Ovary (tissue), 9 donors: ENCODE data around the gene TMEM126A. TPM values are rescaled to one million over a fixed set of nuclear protein-coding genes. Genes with fewer than 3 reads are reported as not detected.
"Not testable (repeated sequence)": the region's sequence is repeated elsewhere in the genome, so short reads cannot be mapped to it uniquely, and the experiment has no call there.

Experiments used
- DNase-seq, 5 donors: peaks; one replicate each; pipeline ENCODE4 v3.0.0-alpha.2; 2019 to 2020
- H3K27ac ChIP-seq, 2 donors: fragments of 200-600 bp; one replicate each; pipeline versions ENCODE4 v1.5.1 to v1.8.0; 2019 to 2022
- H3K27me3 ChIP-seq: fragments of 200-600 bp; one replicate; pipeline ENCODE4 v1.8.0; 2022
- H3K36me3 ChIP-seq: fragments of 200-600 bp; sonication (generic); one replicate; pipeline ENCODE4 v1.5.1; 2019
- H3K4me1 ChIP-seq: one replicate; pipeline ENCODE4 v1.8.1; 2013; ENCODE audit warnings: mild to moderate bottlenecking, moderate library complexity; ENCODE audit not compliant: insufficient read depth
- H3K4me3 ChIP-seq: fragments of 200-600 bp; sonication (generic); one replicate; pipeline ENCODE4 v1.5.1; 2017
- H3K9me3 ChIP-seq, 2 donors: fragments of 200-600 bp in 1 of 2; sonication (generic) in 1 of 2; one replicate each; pipeline versions ENCODE4 v1.5.1 to v1.8.1; 2013 to 2019; ENCODE audit warnings: mild to moderate bottlenecking in 1 of 2, moderate library complexity in 1 of 2
- EP300 ChIP-seq: sonication (generic); formaldehyde crosslinking; IDR thresholded peaks from one replicate; pipeline ENCODE4 v1.6.1; 2017; ENCODE audit warnings: antibody characterized with exemption
- POLR2A ChIP-seq: fragments of 450-650 bp; IDR thresholded peaks from one replicate; pipeline ENCODE4 v1.6.1; 2017; ENCODE audit warnings: antibody characterized with exemption, mild to moderate bottlenecking, moderate library complexity
- WGBS, 3 donors: extraction: QIAGEN DNeasy Blood & Tissue Kit in 1 of 3; methylation state at CpG; one replicate each; pipeline versions ENCODE4 v1.1.5 to v1.1.7; 2013 to 2017; 5-methylcytosine and 5-hydroxymethylcytosine counted together
- intact Hi-C, 4 donors: fragments of 100-400 bp; cut with DNase I; formaldehyde crosslinking; loops; one replicate each; pipeline versions ENCODE4 v1.11.0 to v1.15.1; 2022 to 2023
- polyA plus RNA-seq, 2 donors: library from polyadenylated mRNA; stranded (reverse); fragments of 200-250 nt in 1 of 2; fragments of 350-450 nt in 1 of 2; fragmentation: Illumina TruSeq in 1 of 2; extraction: RNeasy Lipid Tissue Mini Kit (QIAGEN cat#74804) in 1 of 2; gene quantifications; one replicate each; pipeline ENCODE4 v1.2.3, GENCODE V29; 2013 to 2014
- total RNA-seq, 7 donors: library from RNA; depleted of rRNA in 2 of 7; stranded (reverse); fragments of >200 nt in 2 of 7; fragmentation: NEBNext Ultra II Directional in 3 of 7; extraction: Animal tissue kit (Norgen Biotek cat#: 25700) in 3 of 7; gene quantifications; one replicate each; pipeline versions ENCODE4 v1.1.0 to v1.2.4, GENCODE V29; 2016 to 2023
- TF ChIP-seq, protein P1 (sequence below), 3 donors: fragments of 450-650 bp in 2 of 3; fragments of 200-600 bp in 1 of 3; IDR thresholded peaks; one replicate each; pipeline versions ENCODE4 v1.5.1 to v1.8.0; 2016 to 2022; ENCODE audit warnings: antibody characterized with exemption in 3 of 3, mild to moderate bottlenecking in 1 of 3
- donor health status: DM: no; HTN: no; CAD: no; lungs with moderate emphysema.
- donor health status: DM: no; HTN: no; CAD: no.
- donor health status: Bipolar disorder and iron deficiency.
- donor health status: DM: yes; HTN: yes; CAD: no.
- donor health status: DM: no; HTN: no; CAD: no.
- donor health status: DM: yes; HTN: yes; CAD: no.

TMEM126A gene
- total and polyA plus RNA-seq, 9 donors, result 16.9 to 31.5 (median 22.3) TPM

DNA sequence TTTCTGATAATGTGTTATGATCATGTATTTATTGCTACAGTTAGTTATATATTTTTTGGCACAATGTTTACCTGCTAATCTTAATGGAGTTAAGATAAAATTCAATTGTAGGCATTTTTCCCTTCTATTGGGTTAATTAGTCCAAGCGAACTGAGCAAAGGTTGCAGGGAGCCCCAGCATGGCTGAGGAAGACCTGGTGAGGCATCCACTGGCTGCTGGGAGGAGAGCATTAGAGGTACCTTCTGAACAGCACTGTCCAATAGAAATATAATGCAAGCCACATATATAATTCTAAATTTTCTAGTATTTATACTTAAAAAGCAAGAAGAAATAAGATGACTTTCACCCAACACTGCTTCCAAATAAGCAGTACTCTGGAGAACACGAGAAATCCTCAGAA, 689 bp upstream of the TMEM126A start:
- TF ChIP-seq EP300 (no peak), POLR2A (no peak)
- TF ChIP-seq, protein P1, sequence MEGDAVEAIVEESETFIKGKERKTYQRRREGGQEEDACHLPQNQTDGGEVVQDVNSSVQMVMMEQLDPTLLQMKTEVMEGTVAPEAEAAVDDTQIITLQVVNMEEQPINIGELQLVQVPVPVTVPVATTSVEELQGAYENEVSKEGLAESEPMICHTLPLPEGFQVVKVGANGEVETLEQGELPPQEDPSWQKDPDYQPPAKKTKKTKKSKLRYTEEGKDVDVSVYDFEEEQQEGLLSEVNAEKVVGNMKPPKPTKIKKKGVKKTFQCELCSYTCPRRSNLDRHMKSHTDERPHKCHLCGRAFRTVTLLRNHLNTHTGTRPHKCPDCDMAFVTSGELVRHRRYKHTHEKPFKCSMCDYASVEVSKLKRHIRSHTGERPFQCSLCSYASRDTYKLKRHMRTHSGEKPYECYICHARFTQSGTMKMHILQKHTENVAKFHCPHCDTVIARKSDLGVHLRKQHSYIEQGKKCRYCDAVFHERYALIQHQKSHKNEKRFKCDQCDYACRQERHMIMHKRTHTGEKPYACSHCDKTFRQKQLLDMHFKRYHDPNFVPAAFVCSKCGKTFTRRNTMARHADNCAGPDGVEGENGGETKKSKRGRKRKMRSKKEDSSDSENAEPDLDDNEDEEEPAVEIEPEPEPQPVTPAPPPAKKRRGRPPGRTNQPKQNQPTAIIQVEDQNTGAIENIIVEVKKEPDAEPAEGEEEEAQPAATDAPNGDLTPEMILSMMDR (IDR thresholded peaks at IDR 0.05), result no peak
- DNase-seq, result no peak
- no peaks in the 10 kb centered on the region for H3K36me3 ChIP-seq
- H3K4me1 ChIP-seq, result peaks cover 1% of the 10 kb centered on the region
- no peaks in the 10 kb centered on the region for H3K27me3 ChIP-seq
- WGBS, 3 donors, result 16 to 22% (median 22%) methylated on average over 2 of the region's 2 CpGs
- peak overlapping the region in 1 of 2 donors; percentile 66 for H3K27ac ChIP-seq
- H3K4me3 ChIP-seq, result peak overlapping the region; percentile 64
- no peaks in the 10 kb centered on the region for H3K9me3 ChIP-seq
- intact Hi-C loops, result no loop called here

DNA sequence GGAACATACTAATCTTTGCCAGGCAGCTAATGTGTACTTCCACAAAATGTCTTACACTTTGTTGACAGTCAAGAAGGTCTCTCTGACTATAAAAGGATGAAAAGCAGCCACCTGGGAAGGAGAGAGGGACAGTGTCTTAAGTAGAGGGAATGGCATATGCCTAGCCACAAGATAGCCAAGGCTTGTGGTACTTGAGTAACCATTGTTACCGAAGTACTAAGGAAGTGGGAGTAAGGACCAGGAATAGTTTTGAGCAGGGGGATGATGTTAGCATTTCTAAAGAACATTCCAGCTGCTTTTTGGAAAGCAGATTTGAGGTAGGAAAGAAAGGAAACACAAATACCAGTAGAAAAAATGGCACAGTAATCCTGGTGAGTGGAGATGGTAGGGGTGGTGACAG, 3.4 kb downstream of the TMEM126A start:
- H3K4me3 ChIP-seq, result no peak overlapping the region
- no peaks in the 10 kb centered on the region for H3K36me3 ChIP-seq
- no peak for TF ChIP-seq POLR2A
- TF ChIP-seq, protein P1 (IDR thresholded peaks at IDR 0.05), result no peak
- no peak for TF ChIP-seq EP300
- intact Hi-C loops, result no loop called here
- H3K27me3 ChIP-seq, result no peaks in the 10 kb centered on the region
- no peak for DNase-seq
- no peak overlapping the region for H3K27ac ChIP-seq
- H3K4me1 ChIP-seq, result peaks cover 1% of the 10 kb centered on the region
- H3K9me3 ChIP-seq, result no peaks in the 10 kb centered on the region
- 18 to 50% (median 39%) methylated on average over 1 of the region's 1 CpG for WGBS, 3 donors

DNA sequence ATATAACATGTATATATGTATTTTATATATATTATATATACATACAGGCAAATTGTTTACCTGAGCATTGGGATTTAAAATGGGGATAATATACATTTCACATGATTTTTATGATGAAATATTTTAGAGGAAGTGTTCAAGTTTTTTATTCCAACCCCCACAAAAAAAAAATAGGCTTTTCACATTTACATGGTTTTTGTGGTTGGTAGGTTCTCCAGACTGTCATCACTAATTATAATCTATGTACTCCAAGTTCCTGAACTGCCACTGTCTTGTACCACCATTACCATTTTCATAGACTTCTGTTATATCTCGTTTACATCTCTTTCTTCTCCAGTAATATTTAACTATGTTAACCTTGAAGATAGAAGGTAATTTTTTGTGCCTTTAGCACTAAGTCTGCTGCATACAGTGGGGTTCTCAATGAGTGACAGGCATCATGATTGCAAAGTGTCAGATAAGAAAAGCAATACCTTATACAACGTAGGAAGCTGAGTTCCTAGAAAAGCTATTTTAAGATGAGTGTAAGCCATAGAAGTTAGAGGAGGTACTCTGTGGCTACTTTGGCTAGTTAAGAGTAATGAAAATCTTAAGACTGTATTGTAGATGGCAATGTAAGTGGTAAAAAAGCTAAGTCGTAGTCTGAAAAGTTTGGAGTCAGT, 5.2 kb downstream of the TMEM126A start:
- no peak for DNase-seq
- no peak overlapping the region for H3K4me3 ChIP-seq
- H3K4me1 ChIP-seq, result peaks cover 1% of the 10 kb centered on the region
- no peaks in the 10 kb centered on the region for H3K36me3 ChIP-seq
- intact Hi-C loops, result no loop called here
- no peak overlapping the region for H3K27ac ChIP-seq
- 57 to 63% (median 61%) methylated on average over 3 of the region's 3 CpGs for WGBS, 3 donors
- H3K27me3 ChIP-seq, result no peaks in the 10 kb centered on the region
- no peaks in the 10 kb centered on the region for H3K9me3 ChIP-seq
- TF ChIP-seq EP300, result no peak
- TF ChIP-seq, protein P1 (IDR thresholded peaks at IDR 0.05), result no peak
- no peak for TF ChIP-seq POLR2A

DNA sequence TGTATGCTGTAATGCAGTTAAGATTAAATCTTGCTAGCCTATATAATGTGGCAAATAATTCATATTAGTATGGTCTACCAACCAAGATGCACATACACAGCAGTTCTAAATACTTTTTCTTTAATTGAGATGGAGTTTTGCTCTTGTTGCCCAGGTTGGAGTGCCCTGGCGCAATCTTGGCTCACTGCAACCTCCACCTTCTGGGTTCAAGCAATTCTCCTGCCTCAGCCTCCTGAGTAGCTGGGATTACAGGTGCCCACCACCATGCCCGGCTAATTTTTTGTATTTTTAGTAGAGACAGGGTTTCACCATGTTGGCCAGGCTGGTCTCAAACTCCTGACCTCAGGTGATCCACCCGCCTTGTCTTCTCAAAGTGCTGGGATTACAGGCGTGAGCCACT, 6.6 kb downstream of the TMEM126A start:
- H3K4me3 ChIP-seq, H3K27ac ChIP-seq, intact Hi-C loops, H3K27me3 ChIP-seq, H3K4me1 ChIP-seq, H3K36me3 ChIP-seq, DNase-seq, H3K9me3 ChIP-seq: not testable (repeated sequence)
- WGBS, 3 donors, result 95 to 98% (median 97%) methylated on average over 4 of the region's 4 CpGs

DNA sequence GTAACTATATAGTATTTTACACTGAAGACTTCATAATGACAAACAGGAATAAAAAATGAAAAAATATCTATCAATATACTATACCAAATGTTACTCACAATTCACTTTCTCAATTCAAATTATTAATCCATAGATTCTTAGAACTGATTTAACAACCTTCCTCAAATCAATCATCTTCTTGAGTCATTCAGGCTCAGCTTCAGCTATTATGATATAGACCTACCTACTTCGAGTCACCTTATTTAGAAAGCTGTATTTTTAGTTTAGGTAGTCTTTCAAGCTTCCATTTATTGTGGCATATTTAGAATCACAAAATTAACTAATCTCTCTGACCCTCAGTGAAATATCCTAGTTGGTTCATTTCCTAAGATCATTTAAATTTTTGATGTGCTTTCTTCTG, 9.0 kb downstream of the TMEM126A start:
- DNase-seq, result no peak
- Histone ChIP-seq H3K9me3 (no peaks in the 10 kb centered on the region), H3K4me1 (no peaks in the 10 kb centered on the region), H3K36me3 (no peaks in the 10 kb centered on the region), H3K27me3 (no peaks in the 10 kb centered on the region), H3K27ac (no peak overlapping the region), H3K4me3 (no peak overlapping the region)
- 80 to 89% (median 88%) methylated on average over 1 of the region's 1 CpG for WGBS, 3 donors
- intact Hi-C loops, result no loop called here
- TF ChIP-seq, protein P1 (IDR thresholded peaks at IDR 0.05), result no peak
- TF ChIP-seq EP300 (no peak), POLR2A (no peak)
